Lung (tissue), 12 donors: Measurements from ENCODE around the gene ETFA. TPM values are rescaled to one million over a fixed set of nuclear protein-coding genes. Genes with fewer than 3 reads are reported as not detected.

Source experiments
- ATAC-seq: fragments of 200-7000 bp; cut with Tn5 transposase; one replicate; pipeline ENCODE4 v1.9.1; 2020; ENCODE audit warnings: moderate number of reproducible peaks; ENCODE audit not compliant: insufficient read depth, low FRiP score
- DNase-seq, 3 donors: peaks; one replicate each; pipeline ENCODE4 v3.0.0-alpha.2; 2013 to 2017
- H3K27ac ChIP-seq, 2 donors: one replicate each; pipeline ENCODE4 v1.5.1; 2013; ENCODE audit warnings: mild to moderate bottlenecking in 2 of 2, moderate library complexity in 2 of 2, control low read depth in 1 of 2, inconsistent platforms in 1 of 2, low read depth in 1 of 2, low read length in 1 of 2
- H3K27me3 ChIP-seq, 3 donors: one replicate each; pipeline ENCODE4 v1.5.1; 2013; ENCODE audit warnings: low read length in 2 of 3; ENCODE audit not compliant: control insufficient read depth in 3 of 3, insufficient read depth in 3 of 3
- H3K36me3 ChIP-seq, 4 donors: one replicate each; pipeline ENCODE4 v1.5.1; 2013; ENCODE audit warnings: low read length in 4 of 4, mild to moderate bottlenecking in 1 of 4, moderate library complexity in 1 of 4; ENCODE audit not compliant: control insufficient read depth in 4 of 4, insufficient read depth in 4 of 4
- H3K4me1 ChIP-seq, 5 donors: one replicate each; pipeline ENCODE4 v1.5.1; 2013; ENCODE audit warnings: low read length in 5 of 5, mild to moderate bottlenecking in 2 of 5, moderate library complexity in 1 of 5; ENCODE audit not compliant: control insufficient read depth in 5 of 5, insufficient read depth in 5 of 5
- H3K4me3 ChIP-seq: one replicate; pipeline ENCODE4 v1.5.1; 2013; ENCODE audit warnings: mild to moderate bottlenecking, control low read depth, moderate library complexity
- H3K9ac ChIP-seq, 2 donors: one replicate each; pipeline ENCODE4 v1.5.1; 2013; ENCODE audit warnings: low read length in 2 of 2, control low read depth in 1 of 2; ENCODE audit not compliant: insufficient read depth in 1 of 2
- H3K9me3 ChIP-seq, 4 donors: one replicate each; pipeline ENCODE4 v1.5.1; 2013; ENCODE audit warnings: low read length in 3 of 4, mild to moderate bottlenecking in 1 of 4, moderate library complexity in 1 of 4; ENCODE audit not compliant: control insufficient read depth in 4 of 4, insufficient read depth in 3 of 4
- CTCF ChIP-seq: IDR thresholded peaks from 2 replicates; pipeline ENCODE4 v1.5.1; 2012; ENCODE audit warnings: mild to moderate bottlenecking; ENCODE audit errors: control extremely low read depth, extremely low read depth
- WGBS, 2 donors: extraction: QIAGEN DNeasy Blood & Tissue Kit; methylation state at CpG; one replicate each; pipeline ENCODE4 v1.1.7; 2013; 5-methylcytosine and 5-hydroxymethylcytosine counted together
- polyA plus RNA-seq, 2 donors: library from polyadenylated mRNA; stranded (reverse); fragments of 200-250 nt; gene quantifications; one replicate each; pipeline ENCODE4 v1.2.1, GENCODE V29; 2013
- total RNA-seq, 2 donors: library from RNA; depleted of rRNA in 1 of 2; stranded (reverse); fragments of >200 nt in 1 of 2; gene quantifications; one replicate each; pipeline ENCODE4 v1.2.1, GENCODE V29; 2014 to 2021
- donor health status: control.
- donor health status: control.
- donor health status: Bipolar disorder and iron deficiency.
- donor health status: healthy.
- donor health status: DM: yes; HTN: yes; CAD: no.

ETFA gene
- total and polyA plus RNA-seq, 4 donors = 54.5 to 96.4 (median 83.8) TPM

- Histone ChIP-seq H3K27ac (no peak overlapping the region), H3K27me3 (no peaks in the 10 kb centered on the region), H3K4me3 (no peak overlapping the region), H3K4me1 (peaks cover 0 to 8% (median 0%) of the 10 kb centered on the region in 5 donors), H3K9ac (no peak overlapping the region), H3K9me3 (peaks cover 0 to 5% (median 0%) of the 10 kb centered on the region in 4 donors), H3K36me3 (no peaks in the 10 kb centered on the region)
- TF ChIP-seq CTCF = no peak
- no peak for ATAC-seq
- 93 to 97% methylated on average over 4 of the region's 4 CpGs for WGBS, 2 donors
- DNase-seq = no peak
Measured at GRCh38 chr15:76179023-76179422, 132.2 kb downstream of the ETFA start.

GRCh38 chr15:76178296-76179000 lies 132.8 kb downstream of the ETFA start:
- no peak for DNase-seq
- Histone ChIP-seq H3K9me3 (peaks cover 0 to 5% (median 0%) of the 10 kb centered on the region in 4 donors), H3K36me3 (no peaks in the 10 kb centered on the region), H3K27ac (no peak overlapping the region), H3K4me3 (no peak overlapping the region), H3K27me3 (no peaks in the 10 kb centered on the region), H3K4me1 (peaks cover 0 to 8% (median 0%) of the 10 kb centered on the region in 5 donors), H3K9ac (no peak overlapping the region)
- 49 to 55% methylated on average over 21 of the region's 21 CpGs for WGBS, 2 donors
- no peak for TF ChIP-seq CTCF
- ATAC-seq = no peak

GRCh38 chr15:76177491-76178040 lies 133.7 kb downstream of the ETFA start:
- ATAC-seq = no peak
- Histone ChIP-seq H3K27ac (no peak overlapping the region), H3K9ac (no peak overlapping the region), H3K4me3 (no peak overlapping the region), H3K27me3 (no peaks in the 10 kb centered on the region), H3K4me1 (peaks cover 0 to 8% (median 0%) of the 10 kb centered on the region in 5 donors), H3K9me3 (peaks cover 0 to 5% (median 0%) of the 10 kb centered on the region in 4 donors), H3K36me3 (no peaks in the 10 kb centered on the region)
- 62 to 82% methylated on average over 15 of the region's 15 CpGs for WGBS, 2 donors
- no peak for DNase-seq
- TF ChIP-seq CTCF = no peak
